ENCODE data around the gene GOLGA6B. TPM values are rescaled to one million over a fixed set of nuclear protein-coding genes. Genes with fewer than 3 reads are reported as not detected.
A peak's percentile ranks its signal among the peaks of the same experiment; 100 is the strongest.

GOLGA6B gene
- total and polyA plus RNA-seq, 2 of the 4 experiments (the other 2 are of a cell fraction), result not detected

GRCh38 chr15:72676838-72677237 lies 22.3 kb downstream of the GOLGA6B start:
- H2AFZ ChIP-seq (replicated peaks; ENCODE audit: low read length, poor library complexity), result no peak overlapping the region
- no peak overlapping the region for H3K23ac ChIP-seq (ENCODE audit: low read depth, low read length)
- no peak for TF ChIP-seq MAZ (IDR thresholded peaks at IDR 0.05; ENCODE audit: borderline replicate concordance, low read depth, low read length)
- peak; percentile 72 for TF ChIP-seq CEBPB (IDR thresholded peaks at IDR 0.05; ENCODE audit: low read depth, low read length)
- no peak for TF ChIP-seq RAD21 (IDR thresholded peaks at IDR 0.05; ENCODE audit: low read length)
- no peak for TF ChIP-seq POLR2A (IDR thresholded peaks at IDR 0.05; ENCODE audit: low read depth, low read length)
- TF ChIP-seq USF2 (IDR thresholded peaks at IDR 0.05; ENCODE audit: low read depth, low read length), result no peak
- no peak for TF ChIP-seq NFE2L2 (IDR thresholded peaks at IDR 0.05; ENCODE audit: low read depth, low read length)
- H3K9ac ChIP-seq (ENCODE audit: low read depth, low read length), result no peak overlapping the region
- no peak overlapping the region for H4K91ac ChIP-seq (ENCODE audit: insufficient read depth, low read depth, low read length)
- no peak overlapping the region for H3K14ac ChIP-seq (replicated peaks; ENCODE audit: low read depth, low read length)
- H3K9me1 ChIP-seq (ENCODE audit: insufficient read depth, low read length), result no peaks in the 10 kb centered on the region
- DNase-seq (no peak), ATAC-seq (ENCODE audit: low read depth) (no peak)
- ChIA-PET CTCF (no interaction called here), POLR2A (ENCODE audit: unreplicated experiment) (no interaction called here)
- no peak overlapping the region for H2AK9ac ChIP-seq (replicated peaks; ENCODE audit: low read depth, low read length, poor library complexity)
- H2BK120ac ChIP-seq (ENCODE audit: low read depth, low read length), result no peak overlapping the region
- no peaks in the 10 kb centered on the region for H3K79me1 ChIP-seq (ENCODE audit: low read depth in 1 of 2, low read length in 2 of 2)
- no peaks in the 10 kb centered on the region for H3K36me3 ChIP-seq (ENCODE audit: control insufficient read depth, insufficient read depth, low read length)
- H3K18ac ChIP-seq (ENCODE audit: low read depth, low read length), result no peak overlapping the region
- H3K56ac ChIP-seq (ENCODE audit: extremely low read depth, insufficient read depth, low read length), result no peak overlapping the region
- intact Hi-C loops (cut with micrococcal nuclease), result no loop called here
- no peak overlapping the region for H2BK20ac ChIP-seq (ENCODE audit: low read depth, low read length)
- H4K20me1 ChIP-seq (ENCODE audit: insufficient read depth, low read length), result no peaks in the 10 kb centered on the region
- H3K4me1 ChIP-seq (ENCODE audit: control insufficient read depth, insufficient read depth, low read length), result no peaks in the 10 kb centered on the region
- no peak overlapping the region for H3K4me3 ChIP-seq (ENCODE audit: insufficient read depth, low read depth, low read length)
- dilution Hi-C loops (cut with HindIII; ENCODE audit: low sequenced_read_pairs, unreplicated experiment), result no loop called here
- H2BK5ac ChIP-seq (ENCODE audit: low read depth, low read length, poor library complexity, severe bottlenecking), result no peak overlapping the region
- H3K4me2 ChIP-seq (ENCODE audit: low read depth, low read length), result no peak overlapping the region
- peaks cover 37% of the 10 kb centered on the region for H3K27me3 ChIP-seq (ENCODE audit: control insufficient read depth, insufficient read depth, low read length)
- H3K4ac ChIP-seq (ENCODE audit: low read depth, low read length), result no peak overlapping the region
- H3K9me3 ChIP-seq (ENCODE audit: control insufficient read depth, insufficient read depth, low read length), result no peaks in the 10 kb centered on the region
- H2BK15ac ChIP-seq (ENCODE audit: low read depth, low read length), result no peak overlapping the region
- in situ Hi-C loops (cut with MboI; ENCODE audit: low sequenced_read_pairs), result loop anchor here (10.0 kb wide), 2 partner anchors 62 to 372 kb away; no protein-coding TSS in a partner anchor
- no TSS peak for BruUV-seq (replicated peaks)
- no CpG with 5 or more reads among the region's 4 CpGs for WGBS, 2 experiments (ENCODE audit: extremely low coverage in 2 of 2, insufficient read length in 1 of 2)
- H4K8ac ChIP-seq (ENCODE audit: low read depth in 2 of 2, low read length in 2 of 2), result no peak overlapping the region
- H2AK5ac ChIP-seq (ENCODE audit: low read depth, low read length), result no peak overlapping the region
- no peak overlapping the region for H3K27ac ChIP-seq (ENCODE audit: insufficient read depth, low read length)
- no peak overlapping the region for H4K5ac ChIP-seq (ENCODE audit: low read depth, low read length)

Data from IMR-90 (cell line).